GM18867 (cell line): ENCODE data around the gene MESP1.
A peak's percentile ranks its signal among the peaks of the same experiment; 100 is the strongest.
"Not testable (repeated sequence)": the region's sequence is repeated elsewhere in the genome, so short reads cannot be mapped to it uniquely, and the experiment has no call there.

Experiments
- ATAC-seq: cut with Tn5 transposase; IDR thresholded peaks from one replicate; pipeline ENCODE4 v1.9.1; 2021; ENCODE audit warnings: mild to moderate bottlenecking, moderate library complexity; ENCODE audit not compliant: unreplicated experiment

MESP1 gene

GRCh38 chr15:89750560-89751542 lies at the start of gene MESP1:
TSS of gene MESP1 (minus strand) at chr15:89751249. CDS start at chr15:89751231, 18 bp downstream.
- ATAC-seq = peak; percentile 90

- no peak for ATAC-seq
Measured at GRCh38 chr15:89799918-89800498, 49.0 kb upstream of the MESP1 start.

- ATAC-seq = no peak
Measured at GRCh38 chr15:89799011-89799911, 48.2 kb upstream of the MESP1 start.

GRCh38 chr15:89797678-89798201 lies 46.7 kb upstream of the MESP1 start:
- no peak for ATAC-seq

- no peak for ATAC-seq
Measured at GRCh38 chr15:89795996-89796395, 44.9 kb upstream of the MESP1 start.

GRCh38 chr15:89794627-89795241 lies 43.7 kb upstream of the MESP1 start:
- ATAC-seq = no peak

- no peak for ATAC-seq
Measured at GRCh38 chr15:89792106-89792805, 41.2 kb upstream of the MESP1 start.

GRCh38 chr15:89790661-89791060 lies 39.6 kb upstream of the MESP1 start:
- ATAC-seq = no peak

- ATAC-seq = no peak
Measured at GRCh38 chr15:89790206-89790605, 39.2 kb upstream of the MESP1 start.

- ATAC-seq = not testable (repeated sequence)
Measured at GRCh38 chr15:89788585-89788984, 37.5 kb upstream of the MESP1 start.

GRCh38 chr15:89787944-89788343 lies 36.9 kb upstream of the MESP1 start:
- no peak for ATAC-seq

- no peak for ATAC-seq
Measured at GRCh38 chr15:89785774-89786140, 34.7 kb upstream of the MESP1 start.

- no peak for ATAC-seq
Measured at GRCh38 chr15:89785064-89785773, 34.2 kb upstream of the MESP1 start.

GRCh38 chr15:89784686-89784960 lies 33.6 kb upstream of the MESP1 start:
- no peak for ATAC-seq

GRCh38 chr15:89783861-89784685 lies 33.0 kb upstream of the MESP1 start:
- no peak for ATAC-seq

GRCh38 chr15:89783111-89783860 lies 32.2 kb upstream of the MESP1 start:
- no peak for ATAC-seq

GRCh38 chr15:89782619-89782950 lies 31.5 kb upstream of the MESP1 start:
- not testable (repeated sequence) for ATAC-seq
